HUES48 (cell line): ENCODE data around the gene IFNW1.
"Not testable (repeated sequence)": the region's sequence is repeated elsewhere in the genome, so short reads cannot be mapped to it uniquely, and the experiment has no call there.

Experiments used
- H3K27ac ChIP-seq: one replicate; pipeline ENCODE4 v1.7.0; 2013; ENCODE audit warnings: low read depth, low read length, inconsistent platforms
- H3K27me3 ChIP-seq: 2 replicates; pipeline ENCODE4 v1.6.1; 2013; ENCODE audit warnings: mild to moderate bottlenecking, low read length; ENCODE audit not compliant: control insufficient read depth, insufficient read depth
- H3K36me3 ChIP-seq: 2 replicates; pipeline ENCODE4 v1.6.1; 2013; ENCODE audit warnings: low read length; ENCODE audit not compliant: control insufficient read depth, insufficient read depth
- H3K4me1 ChIP-seq: 2 replicates; pipeline ENCODE4 v1.6.1; 2013; ENCODE audit warnings: mild to moderate bottlenecking, low read length; ENCODE audit not compliant: control insufficient read depth, insufficient read depth
- H3K4me3 ChIP-seq: 2 replicates; pipeline ENCODE4 v1.5.1; 2013; ENCODE audit warnings: mild to moderate bottlenecking, low read depth, low read length
- H3K9ac ChIP-seq: 2 replicates; pipeline ENCODE4 v1.6.1; 2013; ENCODE audit warnings: mild to moderate bottlenecking, low read depth, low read length, moderate library complexity
- H3K9me3 ChIP-seq: 2 replicates; pipeline ENCODE4 v1.6.1; 2013; ENCODE audit warnings: low read length; ENCODE audit not compliant: control insufficient read depth, insufficient read depth

The IFNW1 gene

DNA sequence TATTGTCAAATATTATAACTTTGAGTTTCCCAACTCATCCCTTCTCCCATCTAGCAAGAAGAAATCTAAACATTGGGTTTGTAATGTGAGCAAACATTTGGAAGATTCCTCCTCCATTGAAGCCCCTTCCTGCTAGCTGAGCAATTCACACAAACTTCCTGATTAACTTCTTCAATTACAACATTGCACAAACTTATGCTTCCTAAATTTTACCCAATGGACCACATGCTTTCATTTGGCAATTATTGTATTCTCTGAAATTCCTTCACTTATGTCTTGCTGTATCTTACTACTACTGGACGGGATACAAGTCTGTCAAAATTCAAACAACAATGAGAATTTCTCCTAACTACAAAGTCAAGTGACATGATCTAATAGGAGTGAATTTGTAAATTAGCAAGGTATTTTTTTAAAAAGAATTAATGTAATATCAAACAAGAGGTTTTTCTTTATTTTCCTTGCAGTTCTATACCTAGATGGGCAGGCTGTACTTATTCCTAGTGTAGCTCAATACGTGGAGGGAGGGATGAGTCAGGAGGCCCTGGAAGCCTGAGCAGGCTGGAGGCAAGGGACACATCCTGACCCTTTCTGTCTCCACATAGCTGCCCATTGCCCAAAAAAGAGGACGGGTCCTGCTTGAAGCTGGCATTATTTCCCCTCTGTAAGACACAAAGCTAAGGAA lies 11.8 kb upstream of the IFNW1 start:
- peaks cover 4% of the 10 kb centered on the region; the same call in 1 of the 2 replicates for H3K4me1 ChIP-seq
- no peaks in the 10 kb centered on the region for H3K36me3 ChIP-seq
- H3K27me3 ChIP-seq: no peaks in the 10 kb centered on the region
- H3K4me3 ChIP-seq: no peak overlapping the region
- H3K27ac ChIP-seq: no peak overlapping the region
- H3K9me3 ChIP-seq: no peaks in the 10 kb centered on the region
- no peak overlapping the region for H3K9ac ChIP-seq

DNA sequence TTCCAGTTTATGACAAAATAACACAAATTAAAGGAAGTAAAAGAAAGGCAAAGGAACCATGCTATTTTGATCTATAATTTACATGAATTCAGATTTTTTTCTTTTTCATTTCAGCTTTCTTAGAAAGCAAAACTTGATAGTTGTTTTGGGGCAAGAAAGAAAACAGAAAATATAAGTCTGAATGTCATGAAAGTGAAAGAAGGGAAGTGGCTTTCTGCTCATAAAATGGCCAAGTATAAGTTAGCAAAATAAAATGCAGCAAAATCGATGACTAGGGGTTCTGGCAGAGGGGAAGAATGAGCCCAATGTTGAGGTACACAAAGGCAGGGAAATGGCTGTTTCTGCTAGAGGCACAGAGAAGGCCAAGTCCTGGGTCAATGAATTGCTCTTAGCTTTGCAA lies 3.0 kb upstream of the IFNW1 start:
- Histone ChIP-seq H3K4me1 (no peaks in the 10 kb centered on the region), H3K4me3 (no peak overlapping the region), H3K27ac (no peak overlapping the region), H3K36me3 (no peaks in the 10 kb centered on the region), H3K27me3 (no peaks in the 10 kb centered on the region), H3K9ac (no peak overlapping the region), H3K9me3 (no peaks in the 10 kb centered on the region)

- no peaks in the 10 kb centered on the region for H3K27me3 ChIP-seq
- H3K9ac ChIP-seq: no peak overlapping the region
- no peak overlapping the region for H3K4me3 ChIP-seq
- no peak overlapping the region for H3K27ac ChIP-seq
- no peaks in the 10 kb centered on the region for H3K36me3 ChIP-seq
- no peaks in the 10 kb centered on the region for H3K9me3 ChIP-seq
- no peaks in the 10 kb centered on the region for H3K4me1 ChIP-seq
Measured at GRCh38 chr9:21137020-21137419, 4.6 kb downstream of the IFNW1 start.

GRCh38 chr9:21135736-21136135 lies 5.9 kb downstream of the IFNW1 start:
- no peak overlapping the region for H3K9ac ChIP-seq
- no peaks in the 10 kb centered on the region for H3K9me3 ChIP-seq
- H3K4me1 ChIP-seq: no peaks in the 10 kb centered on the region

GRCh38 chr9:21128186-21128585 lies 13.4 kb downstream of the IFNW1 start:
- not testable (repeated sequence) for H3K27me3 ChIP-seq, H3K9me3 ChIP-seq, H3K4me3 ChIP-seq, H3K36me3 ChIP-seq, H3K4me1 ChIP-seq, H3K27ac ChIP-seq, H3K9ac ChIP-seq

More at GRCh38 chr9:21135736-21136135, 5.9 kb downstream of the IFNW1 start:
- H3K4me3 ChIP-seq: no peak overlapping the region
- no peaks in the 10 kb centered on the region for H3K36me3 ChIP-seq
- no peaks in the 10 kb centered on the region for H3K27me3 ChIP-seq
- no peak overlapping the region for H3K27ac ChIP-seq

- Histone ChIP-seq H3K4me1 (no peaks in the 10 kb centered on the region), H3K27me3 (no peaks in the 10 kb centered on the region)
Measured at GRCh38 chr9:21121595-21122251, 19.9 kb downstream of the IFNW1 start.

GRCh38 chr9:21121079-21121478 lies 20.6 kb downstream of the IFNW1 start:
- Histone ChIP-seq H3K27ac (no peak overlapping the region), H3K27me3 (no peaks in the 10 kb centered on the region), H3K9me3 (no peaks in the 10 kb centered on the region), H3K9ac (no peak overlapping the region), H3K4me1 (no peaks in the 10 kb centered on the region), H3K36me3 (no peaks in the 10 kb centered on the region), H3K4me3 (no peak overlapping the region)

More at GRCh38 chr9:21121595-21122251, 19.9 kb downstream of the IFNW1 start:
- Histone ChIP-seq H3K9me3 (no peaks in the 10 kb centered on the region), H3K9ac (no peak overlapping the region), H3K27ac (no peak overlapping the region), H3K36me3 (no peaks in the 10 kb centered on the region), H3K4me3 (no peak overlapping the region)

DNA sequence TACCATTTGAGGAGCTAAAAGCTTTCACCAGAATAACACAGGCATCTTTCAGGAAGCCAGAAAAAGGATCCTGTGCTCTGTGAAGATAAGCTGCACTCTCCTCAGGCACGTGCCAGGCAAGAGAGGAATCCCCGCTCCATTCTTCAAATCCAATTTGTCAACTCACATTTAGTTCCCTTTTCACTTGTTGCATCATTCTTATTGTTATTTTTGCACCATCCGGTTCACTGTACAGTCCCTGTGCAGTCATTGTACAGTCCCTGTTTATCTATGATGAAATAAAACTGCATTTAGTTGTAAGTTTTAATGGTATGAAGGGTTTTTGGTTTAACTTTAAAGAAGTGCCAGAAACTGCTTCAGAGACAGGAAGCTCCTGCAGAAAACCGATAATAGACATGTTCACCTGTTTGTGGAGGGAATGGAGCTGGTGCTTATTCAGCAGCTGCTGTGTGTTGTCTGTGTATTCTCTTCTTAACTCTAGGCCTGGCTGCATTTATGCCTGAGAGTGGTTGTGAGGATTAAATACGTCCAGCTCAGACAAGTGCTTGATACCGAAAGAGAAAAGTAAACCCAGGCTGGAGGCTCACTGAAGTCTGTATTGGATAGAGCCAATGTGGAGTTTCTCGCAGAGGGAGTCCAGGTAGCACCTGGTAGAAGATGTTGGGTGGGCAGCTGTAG lies 22.4 kb downstream of the IFNW1 start:
- H3K27me3 ChIP-seq: no peaks in the 10 kb centered on the region
- H3K9ac ChIP-seq: no peak overlapping the region
- H3K9me3 ChIP-seq: no peaks in the 10 kb centered on the region
- no peak overlapping the region for H3K4me3 ChIP-seq
- no peaks in the 10 kb centered on the region for H3K4me1 ChIP-seq
- H3K27ac ChIP-seq: no peak overlapping the region
- H3K36me3 ChIP-seq: no peaks in the 10 kb centered on the region

DNA sequence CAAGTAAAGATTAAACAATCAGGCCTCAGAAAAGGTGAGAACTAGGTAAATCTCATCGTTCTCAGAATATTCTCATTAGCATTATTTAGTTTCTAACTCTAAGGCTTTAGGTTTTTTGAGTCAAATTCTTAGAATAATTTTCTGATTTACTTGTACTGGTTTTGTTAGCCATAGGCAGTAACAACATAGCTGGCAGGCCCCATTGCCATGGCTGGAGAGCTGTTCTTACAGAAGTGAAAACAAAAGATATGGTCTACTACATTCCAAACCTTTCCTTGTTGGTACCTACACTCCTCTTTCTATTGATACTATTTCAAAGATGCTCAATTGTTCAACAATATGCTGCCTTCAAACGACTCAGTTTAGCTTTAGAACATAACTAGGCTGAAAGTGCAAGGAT lies 27.3 kb downstream of the IFNW1 start:
- no peaks in the 10 kb centered on the region for H3K36me3 ChIP-seq
- H3K9me3 ChIP-seq: no peaks in the 10 kb centered on the region
- no peaks in the 10 kb centered on the region for H3K27me3 ChIP-seq
- no peak overlapping the region for H3K9ac ChIP-seq
- H3K27ac ChIP-seq: no peak overlapping the region
- no peaks in the 10 kb centered on the region for H3K4me1 ChIP-seq
- no peak overlapping the region for H3K4me3 ChIP-seq

- Histone ChIP-seq H3K9me3 (no peaks in the 10 kb centered on the region), H3K4me3 (no peak overlapping the region), H3K36me3 (no peaks in the 10 kb centered on the region), H3K27ac (no peak overlapping the region), H3K9ac (no peak overlapping the region), H3K27me3 (no peaks in the 10 kb centered on the region), H3K4me1 (no peaks in the 10 kb centered on the region)
Measured at GRCh38 chr9:21110708-21111576, 30.7 kb downstream of the IFNW1 start.
